MCF 10A (cell line): Measurements from ENCODE around the gene B3GAT1. TPM values are rescaled to one million over a fixed set of nuclear protein-coding genes. Genes with fewer than 3 reads are reported as not detected.

Experiments used
- BruUV-seq: library from RNA; stranded (reverse); fragments of 400-500 nt; replicated peaks from 2 replicates; lab custom pipeline; 2021; lab: Mats Ljungman, UMichigan
- CTCF ChIA-PET: fragments of 300-600 bp; sonication (Branson Sonifier 250); formaldehyde crosslinking; extraction: SDS; loops from one replicate; lab custom pipeline; 2021; ENCODE audit warnings: antibody characterized with exemption, inconsistent platforms; lab: Yijun Ruan, JAX
- POLR2A ChIA-PET: fragments of 300-600, 350-650 bp; sonication (Branson Sonifier 250); formaldehyde crosslinking; extraction: SDS; loops from one replicate; lab custom pipeline; 2020; ENCODE audit warnings: antibody characterized with exemption, inconsistent platforms; lab: Yijun Ruan, JAX
- DNase-seq: peaks from one replicate; pipeline ENCODE4 v3.0.0-alpha.2; 2018; ENCODE audit not compliant: unreplicated experiment
- H3K27ac Mint-ChIP-seq: one replicate; pipeline ENCODE4 v1.8.0; 2022; ENCODE audit warnings: mild to moderate bottlenecking, low read depth, mixed read lengths; ENCODE audit not compliant: unreplicated experiment
- H3K27me3 Mint-ChIP-seq: one replicate; pipeline ENCODE4 v1.8.0; 2022; ENCODE audit warnings: mixed read lengths; ENCODE audit not compliant: insufficient read depth, unreplicated experiment
- H3K36me3 Mint-ChIP-seq: one replicate; pipeline ENCODE4 v1.8.0; 2022; ENCODE audit warnings: mild to moderate bottlenecking, moderate library complexity, mixed read lengths; ENCODE audit not compliant: insufficient read depth, unreplicated experiment
- H3K4me1 Mint-ChIP-seq: one replicate; pipeline ENCODE4 v1.8.0; 2022; ENCODE audit warnings: mixed read lengths; ENCODE audit not compliant: insufficient read depth, unreplicated experiment
- H3K4me3 Mint-ChIP-seq: one replicate; pipeline ENCODE4 v1.8.0; 2022; ENCODE audit warnings: mild to moderate bottlenecking, moderate library complexity, mixed read lengths; ENCODE audit not compliant: unreplicated experiment
- H3K9me3 Mint-ChIP-seq: one replicate; pipeline ENCODE4 v1.8.0; 2022; ENCODE audit warnings: mixed read lengths; ENCODE audit not compliant: unreplicated experiment
- intact Hi-C: fragments of 100-400 bp; cut with micrococcal nuclease; formaldehyde crosslinking; loops from 2 replicates; pipeline ENCODE4 v1.14.1; 2022
- total RNA-seq: library from RNA; stranded (reverse); gene quantifications from 2 replicates; pipeline ENCODE4 v1.2.3, GENCODE V29; 2022
- TF ChIP-seq, protein P1 (sequence below): fragments of 200-600 bp; IDR thresholded peaks from one replicate; pipeline ENCODE4 v1.8.0; 2022; ENCODE audit warnings: antibody characterized with exemption, mild to moderate bottlenecking; ENCODE audit not compliant: unreplicated experiment

B3GAT1 gene
- total RNA-seq, 1 experiment from 2014 or later: not detected

DNA sequence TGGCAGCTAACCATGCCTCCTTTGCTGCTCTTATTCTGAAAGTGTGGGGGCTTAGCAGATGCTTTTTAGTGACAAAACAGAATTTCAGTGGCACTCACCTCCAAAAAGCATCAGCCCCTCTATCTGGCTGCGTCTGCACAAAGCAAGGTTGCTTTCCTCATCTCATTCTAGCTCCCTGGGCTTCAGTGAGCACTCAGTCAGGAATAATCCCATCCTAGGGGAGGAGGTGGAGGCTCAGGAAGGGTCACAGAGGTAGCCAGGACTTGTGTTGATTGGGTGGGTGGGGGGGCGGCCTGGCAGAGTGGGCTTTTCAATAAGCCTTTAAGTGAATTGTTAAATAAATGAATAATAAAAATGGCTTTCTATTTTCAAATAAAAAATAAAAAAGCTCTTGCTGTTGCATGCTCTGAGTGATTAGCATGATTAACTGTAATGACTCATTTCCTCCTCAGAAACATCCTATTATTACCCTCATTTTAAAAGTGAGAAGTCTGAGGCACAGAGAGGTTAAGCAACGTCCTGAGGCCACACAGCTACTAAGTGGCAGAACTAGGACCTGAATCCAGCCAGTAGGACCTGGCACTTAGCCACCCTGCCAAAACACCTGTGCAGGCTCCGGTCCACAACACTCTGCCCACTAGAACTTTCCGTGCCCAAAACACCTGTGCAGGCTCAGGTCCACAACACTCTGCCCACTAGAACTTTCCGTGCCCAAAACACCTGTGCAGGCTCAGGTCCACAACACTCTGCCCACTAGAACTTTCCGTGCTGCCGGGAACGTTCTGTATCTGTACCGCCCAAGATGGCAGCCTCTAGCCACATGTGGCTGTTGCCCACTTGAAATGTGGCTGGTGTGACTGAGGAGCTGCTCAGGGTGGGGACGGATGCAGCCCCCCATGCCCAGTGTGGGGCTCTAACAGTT, 5.5 kb downstream of the B3GAT1 start:
- Mint-ChIP-seq H3K9me3 (no peaks in the 10 kb centered on the region), H3K4me1 (peaks cover 5% of the 10 kb centered on the region), H3K27me3 (peaks cover 21% of the 10 kb centered on the region), H3K4me3 (no peak overlapping the region), H3K27ac (no peak overlapping the region), H3K36me3 (no peaks in the 10 kb centered on the region)
- ChIA-PET CTCF (no interaction called here), POLR2A (no interaction called here)
- DNase-seq: no peak
- BruUV-seq: no TSS peak
- intact Hi-C loops: no loop called here
- TF ChIP-seq, protein P1, sequence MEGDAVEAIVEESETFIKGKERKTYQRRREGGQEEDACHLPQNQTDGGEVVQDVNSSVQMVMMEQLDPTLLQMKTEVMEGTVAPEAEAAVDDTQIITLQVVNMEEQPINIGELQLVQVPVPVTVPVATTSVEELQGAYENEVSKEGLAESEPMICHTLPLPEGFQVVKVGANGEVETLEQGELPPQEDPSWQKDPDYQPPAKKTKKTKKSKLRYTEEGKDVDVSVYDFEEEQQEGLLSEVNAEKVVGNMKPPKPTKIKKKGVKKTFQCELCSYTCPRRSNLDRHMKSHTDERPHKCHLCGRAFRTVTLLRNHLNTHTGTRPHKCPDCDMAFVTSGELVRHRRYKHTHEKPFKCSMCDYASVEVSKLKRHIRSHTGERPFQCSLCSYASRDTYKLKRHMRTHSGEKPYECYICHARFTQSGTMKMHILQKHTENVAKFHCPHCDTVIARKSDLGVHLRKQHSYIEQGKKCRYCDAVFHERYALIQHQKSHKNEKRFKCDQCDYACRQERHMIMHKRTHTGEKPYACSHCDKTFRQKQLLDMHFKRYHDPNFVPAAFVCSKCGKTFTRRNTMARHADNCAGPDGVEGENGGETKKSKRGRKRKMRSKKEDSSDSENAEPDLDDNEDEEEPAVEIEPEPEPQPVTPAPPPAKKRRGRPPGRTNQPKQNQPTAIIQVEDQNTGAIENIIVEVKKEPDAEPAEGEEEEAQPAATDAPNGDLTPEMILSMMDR: no peak

DNA sequence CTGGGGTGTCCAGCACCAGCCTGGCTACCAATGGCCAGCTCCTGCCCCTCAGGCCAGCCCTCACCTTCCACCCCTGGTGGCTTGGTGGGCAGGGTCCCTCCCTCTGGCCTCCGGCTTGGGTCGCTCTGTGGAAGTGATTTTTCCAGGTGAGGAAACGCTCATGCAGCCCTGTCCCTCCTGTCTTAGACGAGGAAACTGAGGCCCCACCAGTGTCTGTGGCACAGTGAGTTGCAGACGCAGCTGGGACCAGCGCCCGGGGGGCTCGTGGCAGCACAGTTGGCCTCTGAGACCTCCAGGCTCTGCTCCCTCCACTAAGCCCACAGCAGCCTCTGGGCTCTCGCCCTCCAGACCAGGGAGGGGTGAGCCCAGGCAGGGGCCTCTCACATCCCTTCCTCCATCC, 6.2 kb downstream of the B3GAT1 start:
- H3K27me3 Mint-ChIP-seq: peaks cover 17% of the 10 kb centered on the region
- intact Hi-C loops: no loop called here
- no peaks in the 10 kb centered on the region for H3K36me3 Mint-ChIP-seq
- no peaks in the 10 kb centered on the region for H3K9me3 Mint-ChIP-seq
- peaks cover 5% of the 10 kb centered on the region for H3K4me1 Mint-ChIP-seq
- no TSS peak for BruUV-seq
- DNase-seq: no peak
- POLR2A ChIA-PET: interaction anchor here (0.7 kb wide), 1 partner anchor 20 kb away, joined by 3 read pairs; no protein-coding TSS in a partner anchor
- TF ChIP-seq, protein P1: no peak
- CTCF ChIA-PET: no interaction called here
- no peak overlapping the region for H3K4me3 Mint-ChIP-seq
- no peak overlapping the region for H3K27ac Mint-ChIP-seq

DNA sequence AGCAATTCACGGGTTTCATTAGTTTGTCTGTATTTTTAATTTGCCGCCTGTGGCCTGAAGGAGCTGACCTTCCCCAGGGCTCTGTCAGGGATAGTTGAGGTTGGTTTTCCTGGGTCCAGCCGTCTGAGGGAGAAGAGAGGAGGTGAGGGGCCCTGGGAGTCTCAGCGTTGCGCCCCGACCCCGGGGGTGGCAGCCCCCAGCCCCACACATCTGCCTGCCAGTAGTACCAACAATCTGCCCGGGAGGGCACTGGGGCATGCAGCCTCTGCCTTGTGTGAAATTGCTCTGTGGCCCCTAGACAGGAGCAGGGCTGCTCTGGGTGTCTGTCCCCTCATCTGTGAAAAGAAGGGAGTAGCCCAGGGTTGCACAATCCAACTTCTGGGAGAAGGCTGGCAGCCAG, 6.6 kb downstream of the B3GAT1 start:
- Mint-ChIP-seq H3K36me3 (no peaks in the 10 kb centered on the region), H3K27me3 (peaks cover 13% of the 10 kb centered on the region), H3K27ac (no peak overlapping the region), H3K4me3 (no peak overlapping the region), H3K9me3 (no peaks in the 10 kb centered on the region), H3K4me1 (peaks cover 5% of the 10 kb centered on the region)
- TF ChIP-seq, protein P1: no peak
- DNase-seq: peak; percentile 16
- CTCF ChIA-PET: interaction anchor here (0.6 kb wide), 1 partner anchor 148 kb away, joined by 3 read pairs; no protein-coding TSS in a partner anchor
- intact Hi-C loops: no loop called here
- no TSS peak for BruUV-seq
- POLR2A ChIA-PET: interaction anchor here (0.7 kb wide), 1 partner anchor 20 kb away, joined by 3 read pairs; no protein-coding TSS in a partner anchor

DNA sequence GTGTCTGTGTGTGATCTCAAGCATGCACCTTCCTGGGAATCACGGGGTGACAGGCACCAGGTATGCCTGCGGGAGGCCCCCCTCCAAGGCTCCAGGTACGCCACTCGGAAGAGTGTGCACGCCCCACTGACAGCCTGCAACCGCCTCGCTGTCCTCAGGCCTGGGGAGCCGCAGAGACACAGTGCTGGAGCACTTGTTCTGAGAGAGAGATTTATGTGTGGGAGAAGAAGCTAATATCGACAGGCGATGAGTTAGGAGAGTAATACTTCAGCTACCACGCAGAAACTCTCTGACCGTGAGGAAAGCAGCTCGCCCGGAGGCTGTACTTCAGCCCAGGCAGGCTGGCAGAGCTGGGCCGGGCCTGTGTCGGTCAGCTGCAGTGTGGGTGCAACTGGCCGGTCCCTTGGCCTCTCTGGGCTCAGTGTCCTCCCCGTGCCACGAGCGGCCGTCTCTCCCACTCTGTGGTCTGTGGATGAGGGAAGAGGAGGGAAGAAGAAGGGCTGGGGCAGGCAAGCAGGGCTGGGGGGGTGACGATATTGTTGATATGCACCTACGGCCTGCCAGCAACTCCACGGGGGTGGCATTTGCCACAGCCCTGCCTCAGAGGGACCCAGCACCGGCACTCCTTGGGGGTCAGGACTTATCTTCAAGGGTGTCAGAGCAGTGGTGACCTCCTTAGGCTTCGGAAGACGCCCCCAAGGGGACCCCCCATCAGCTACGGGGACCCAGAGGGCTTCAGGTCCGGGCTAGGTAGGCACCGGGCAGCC, 7.3 kb downstream of the B3GAT1 start:
- Mint-ChIP-seq H3K27me3 (peaks cover 6% of the 10 kb centered on the region), H3K4me1 (peaks cover 3% of the 10 kb centered on the region), H3K27ac (no peak overlapping the region), H3K4me3 (no peak overlapping the region), H3K9me3 (no peaks in the 10 kb centered on the region), H3K36me3 (no peaks in the 10 kb centered on the region)
- no TSS peak for BruUV-seq
- no peak for DNase-seq
- CTCF ChIA-PET: interaction anchor here (0.6 kb wide), 1 partner anchor 148 kb away, joined by 3 read pairs; no protein-coding TSS in a partner anchor
- TF ChIP-seq, protein P1: no peak
- intact Hi-C loops: no loop called here
- POLR2A ChIA-PET: no interaction called here
